HepG2 (cell line): ENCODE data around the gene ASH1L. TPM values are rescaled to one million over a fixed set of nuclear protein-coding genes. Genes with fewer than 3 reads are reported as not detected.

Experiments used
- HOXA3 ChIP-seq: sonication (generic); formaldehyde crosslinking; IDR thresholded peaks from 2 replicates; pipeline ENCODE4 v1.5.0; 2020; ENCODE audit warnings: missing genetic modification reagents
- KDM2A ChIP-seq: sonication (generic); formaldehyde crosslinking; IDR thresholded peaks from 2 replicates; pipeline ENCODE4 v1.4.0; 2020; ENCODE audit warnings: low read depth, missing genetic modification reagents, borderline replicate concordance
- KMT2A ChIP-seq: sonication (generic); formaldehyde crosslinking; IDR thresholded peaks from 2 replicates; pipeline ENCODE4 v1.4.0; 2020; ENCODE audit warnings: missing genetic modification reagents
- XRCC5 ChIP-seq: fragments of 200-400 bp; formaldehyde crosslinking; optimal IDR thresholded peaks from 2 replicates; pipeline ENCODE3; 2017; ENCODE audit warnings: mild to moderate bottlenecking, low read length
- ZFP36L2 ChIP-seq: sonication (generic); formaldehyde crosslinking; IDR thresholded peaks from 2 replicates; pipeline ENCODE4 v1.4.0; 2020; ENCODE audit warnings: missing genetic modification reagents
- polyA plus RNA-seq, 8 experiments: library from polyadenylated mRNA; depleted of rRNA in 3 of 8; stranded (reverse) in 7 of 8; unstranded in 1 of 8; fragments of >200 nt; fragmentation: Illumina TruSeq in 4 of 8; extraction: Trizol in 4 of 8; gene quantifications; 2 replicates each; pipeline versions ENCODE4 v1.2.1 to v1.2.3, GENCODE V29; 2011 to 2016; ENCODE audit warnings: low read depth in 4 of 8, missing spikeins in 1 of 8, mixed read lengths in 1 of 8; ENCODE audit not compliant: insufficient read depth in 1 of 8
- total RNA-seq, 5 experiments: library from RNA; depleted of rRNA; stranded (reverse); fragments of >200 nt; fragmentation: Illumina TruSeq; extraction: Trizol; gene quantifications; 2 replicates each; pipeline ENCODE4 v1.2.3, GENCODE V29; 2016; ENCODE audit warnings: low read depth in 1 of 5
- TF ChIP-seq, protein P1 (sequence below): sonication (generic); formaldehyde crosslinking; IDR thresholded peaks from 2 replicates; pipeline ENCODE4 v1.4.0; 2020; ENCODE audit warnings: missing genetic modification reagents, borderline replicate concordance
- TF ChIP-seq, protein P2 (sequence below): sonication (generic); formaldehyde crosslinking; IDR thresholded peaks from 2 replicates; pipeline ENCODE4 v1.8.1; 2023; ENCODE audit warnings: mild to moderate bottlenecking, missing genetic modification reagents
- TF ChIP-seq, protein P3 (sequence below): sonication (generic); formaldehyde crosslinking; IDR thresholded peaks from 2 replicates; pipeline ENCODE4 v1.4.0; 2020; ENCODE audit warnings: missing genetic modification reagents

Gene ASH1L
- total and polyA plus RNA-seq, 2 of the 13 experiments (the other 11 are each of a cell fraction or from before 2014, with no cell fraction given): 10.2 to 15.3 TPM

DNA sequence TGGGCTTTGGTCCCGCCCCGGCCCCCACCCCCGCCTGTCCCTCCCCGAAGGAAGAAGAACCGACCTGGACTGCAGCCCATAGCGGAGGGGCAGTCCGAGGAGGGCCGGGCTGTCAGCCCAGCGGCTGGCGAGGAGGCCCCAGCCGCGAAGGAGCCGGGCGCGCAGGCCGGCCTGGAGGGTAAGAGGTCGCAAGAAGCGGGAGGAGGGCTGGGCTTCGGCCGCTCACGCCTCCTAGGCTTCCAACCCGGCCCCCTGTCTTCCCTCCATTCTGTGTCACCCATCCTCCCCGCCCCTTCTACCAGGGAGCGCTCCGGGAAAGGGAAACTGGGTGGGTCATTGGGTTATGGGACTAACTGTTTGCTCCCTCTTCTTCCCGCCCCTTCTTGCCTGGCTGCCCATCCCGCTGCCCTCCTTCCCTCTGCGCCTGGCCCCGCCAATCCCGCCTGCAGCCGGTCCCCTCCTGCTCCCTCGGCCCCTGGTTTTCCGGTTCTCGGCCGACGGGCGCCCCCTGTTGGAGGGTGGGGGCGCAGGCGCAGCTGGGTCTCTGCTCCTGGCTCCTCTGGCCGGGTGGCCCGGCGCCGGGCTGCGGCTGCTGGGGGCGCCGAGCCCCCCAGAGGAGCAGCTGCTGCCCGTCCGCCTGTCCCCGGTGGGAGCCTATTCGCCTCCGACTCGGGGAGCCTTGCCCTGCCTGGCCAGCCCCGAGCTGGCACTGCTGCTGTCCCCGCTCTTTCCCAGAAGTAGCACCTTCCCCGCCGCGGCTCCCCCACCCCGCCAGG lies 239.5 kb downstream of the ASH1L start (continued):
- TF ChIP-seq, protein P1, sequence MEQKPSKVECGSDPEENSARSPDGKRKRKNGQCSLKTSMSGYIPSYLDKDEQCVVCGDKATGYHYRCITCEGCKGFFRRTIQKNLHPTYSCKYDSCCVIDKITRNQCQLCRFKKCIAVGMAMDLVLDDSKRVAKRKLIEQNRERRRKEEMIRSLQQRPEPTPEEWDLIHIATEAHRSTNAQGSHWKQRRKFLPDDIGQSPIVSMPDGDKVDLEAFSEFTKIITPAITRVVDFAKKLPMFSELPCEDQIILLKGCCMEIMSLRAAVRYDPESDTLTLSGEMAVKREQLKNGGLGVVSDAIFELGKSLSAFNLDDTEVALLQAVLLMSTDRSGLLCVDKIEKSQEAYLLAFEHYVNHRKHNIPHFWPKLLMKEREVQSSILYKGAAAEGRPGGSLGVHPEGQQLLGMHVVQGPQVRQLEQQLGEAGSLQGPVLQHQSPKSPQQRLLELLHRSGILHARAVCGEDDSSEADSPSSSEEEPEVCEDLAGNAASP (CRISPR knock-in tag): peak; percentile 24; the same call in 1 of the 2 replicates
- peak; percentile 67 for TF ChIP-seq KDM2A (CRISPR knock-in tag)
- peak; percentile 81 for TF ChIP-seq HOXA3
- peak; percentile 87 for TF ChIP-seq XRCC5
- no peak for TF ChIP-seq ZFP36L2 (CRISPR knock-in tag)
- TF ChIP-seq, protein P2, sequence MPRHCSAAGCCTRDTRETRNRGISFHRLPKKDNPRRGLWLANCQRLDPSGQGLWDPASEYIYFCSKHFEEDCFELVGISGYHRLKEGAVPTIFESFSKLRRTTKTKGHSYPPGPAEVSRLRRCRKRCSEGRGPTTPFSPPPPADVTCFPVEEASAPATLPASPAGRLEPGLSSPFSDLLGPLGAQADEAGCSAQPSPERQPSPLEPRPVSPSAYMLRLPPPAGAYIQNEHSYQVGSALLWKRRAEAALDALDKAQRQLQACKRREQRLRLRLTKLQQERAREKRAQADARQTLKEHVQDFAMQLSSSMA: no peak
- TF ChIP-seq, protein P3, sequence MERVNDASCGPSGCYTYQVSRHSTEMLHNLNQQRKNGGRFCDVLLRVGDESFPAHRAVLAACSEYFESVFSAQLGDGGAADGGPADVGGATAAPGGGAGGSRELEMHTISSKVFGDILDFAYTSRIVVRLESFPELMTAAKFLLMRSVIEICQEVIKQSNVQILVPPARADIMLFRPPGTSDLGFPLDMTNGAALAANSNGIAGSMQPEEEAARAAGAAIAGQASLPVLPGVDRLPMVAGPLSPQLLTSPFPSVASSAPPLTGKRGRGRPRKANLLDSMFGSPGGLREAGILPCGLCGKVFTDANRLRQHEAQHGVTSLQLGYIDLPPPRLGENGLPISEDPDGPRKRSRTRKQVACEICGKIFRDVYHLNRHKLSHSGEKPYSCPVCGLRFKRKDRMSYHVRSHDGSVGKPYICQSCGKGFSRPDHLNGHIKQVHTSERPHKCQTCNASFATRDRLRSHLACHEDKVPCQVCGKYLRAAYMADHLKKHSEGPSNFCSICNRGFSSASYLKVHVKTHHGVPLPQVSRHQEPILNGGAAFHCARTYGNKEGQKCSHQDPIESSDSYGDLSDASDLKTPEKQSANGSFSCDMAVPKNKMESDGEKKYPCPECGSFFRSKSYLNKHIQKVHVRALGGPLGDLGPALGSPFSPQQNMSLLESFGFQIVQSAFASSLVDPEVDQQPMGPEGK (CRISPR knock-in tag): peak; percentile 83; the same call in 1 of the 2 replicates
- TF ChIP-seq KMT2A (CRISPR knock-in tag): no peak
- TF ChIP-seq, all 625 proteins: peak for 145
